Measurements from ENCODE around the gene PTX4.

GRCh38 chr16:1518626-1519135 is 29.9 kb upstream of the PTX4 start:
- no peak for TF ChIP-seq MAX (IDR thresholded peaks at IDR 0.05)
- TF ChIP-seq REST (IDR thresholded peaks at IDR 0.05; ENCODE audit: low read depth) = no peak
- TF ChIP-seq TAF1 (IDR thresholded peaks at IDR 0.05; ENCODE audit: low read depth) = no peak
- no peak for TF ChIP-seq EP300 (IDR thresholded peaks at IDR 0.05; ENCODE audit: borderline replicate concordance)
- TF ChIP-seq YY1 (IDR thresholded peaks at IDR 0.05; ENCODE audit: low read depth) = no peak
- TF ChIP-seq ZBTB7A (IDR thresholded peaks at IDR 0.05; ENCODE audit: low read depth) = no peak
- TF ChIP-seq TEAD4 (IDR thresholded peaks at IDR 0.05) = no peak
- no peak for TF ChIP-seq USF1 (IDR thresholded peaks at IDR 0.05)
- TF ChIP-seq RAD21 (IDR thresholded peaks at IDR 0.05; ENCODE audit: low read depth) = no peak
